GM19452 (cell line): ENCODE results near the gene OCA2.

Source experiments
- ATAC-seq: cut with Tn5 transposase; IDR thresholded peaks from one replicate; pipeline ENCODE4 v1.9.1; 2021; ENCODE audit not compliant: unreplicated experiment

OCA2 gene

DNA sequence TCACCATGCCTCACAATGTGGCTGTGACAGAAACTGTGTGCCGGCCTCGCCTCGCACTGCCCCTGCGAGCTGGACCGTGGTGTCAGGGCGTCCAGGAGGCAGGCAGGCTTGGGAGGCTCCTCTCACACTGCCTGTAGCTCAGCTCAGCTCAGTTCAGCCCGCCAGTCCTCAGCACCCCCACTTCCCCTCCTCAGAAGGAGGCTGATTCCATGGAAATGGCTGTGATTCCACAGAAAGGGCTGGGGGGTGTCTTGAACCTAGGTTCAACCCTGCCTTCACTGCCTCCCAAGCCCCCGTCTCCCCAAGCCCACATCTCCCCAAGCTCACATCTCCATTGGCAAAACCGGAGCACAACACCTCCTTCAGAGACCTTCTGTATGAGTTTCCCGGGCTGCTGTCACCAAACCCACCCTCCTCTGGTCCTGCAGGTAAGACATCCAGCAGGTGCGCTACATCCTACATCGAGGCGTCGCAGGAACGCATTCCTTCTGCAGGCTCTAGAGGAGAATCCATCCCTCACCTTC is 94.0 kb downstream of the OCA2 start:
- no peak for ATAC-seq

GRCh38 chr15:28004143-28005003 is 94.7 kb downstream of the OCA2 start:
- ATAC-seq = no peak

GRCh38 chr15:28003302-28004037 is 95.6 kb downstream of the OCA2 start:
- no peak for ATAC-seq

GRCh38 chr15:28002867-28003266 is 96.2 kb downstream of the OCA2 start:
- ATAC-seq = no peak

- ATAC-seq = no peak
These were observed 96.8 kb downstream of the OCA2 start for GRCh38 chr15:28002136-28002861.

- no peak for ATAC-seq
These were observed 97.5 kb downstream of the OCA2 start for GRCh38 chr15:28001641-28002040.

DNA sequence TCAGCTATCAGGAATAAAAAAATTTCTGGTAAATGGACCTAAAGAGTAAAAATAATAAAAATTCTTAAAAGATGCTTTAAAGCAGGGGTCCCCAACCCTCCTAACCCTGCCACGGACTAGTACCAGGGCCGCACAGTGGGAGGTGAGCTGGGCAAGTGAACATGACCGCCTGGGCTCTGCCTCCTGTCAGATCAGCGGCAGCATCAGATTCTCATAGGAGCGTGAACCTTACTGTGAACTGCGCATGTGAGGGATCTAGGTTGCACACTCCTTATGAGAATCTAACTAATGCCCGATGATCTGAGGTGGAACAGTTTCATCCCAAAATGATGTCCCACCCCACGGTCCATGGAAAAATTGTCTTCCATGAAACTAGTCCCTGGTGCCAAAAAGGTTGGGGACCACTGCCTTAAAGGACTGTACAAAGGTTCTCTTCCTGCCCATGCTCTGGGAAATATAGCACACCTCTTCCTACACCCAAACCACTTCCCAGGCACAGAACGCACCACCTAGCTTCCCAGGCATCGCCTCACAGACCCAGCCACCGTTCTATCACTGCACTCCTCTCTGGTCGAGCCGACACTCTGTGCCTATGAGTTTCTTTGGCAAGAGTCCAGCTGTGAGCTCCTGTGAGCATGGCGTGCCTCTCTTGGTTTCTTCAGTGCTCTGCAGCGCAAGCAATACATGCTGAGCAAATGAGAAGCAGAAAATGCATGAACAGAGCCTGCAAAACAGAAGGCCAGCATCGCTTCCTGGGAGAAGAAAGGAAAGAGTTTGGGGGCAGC is 104.9 kb downstream of the OCA2 start:
- no peak for ATAC-seq

DNA sequence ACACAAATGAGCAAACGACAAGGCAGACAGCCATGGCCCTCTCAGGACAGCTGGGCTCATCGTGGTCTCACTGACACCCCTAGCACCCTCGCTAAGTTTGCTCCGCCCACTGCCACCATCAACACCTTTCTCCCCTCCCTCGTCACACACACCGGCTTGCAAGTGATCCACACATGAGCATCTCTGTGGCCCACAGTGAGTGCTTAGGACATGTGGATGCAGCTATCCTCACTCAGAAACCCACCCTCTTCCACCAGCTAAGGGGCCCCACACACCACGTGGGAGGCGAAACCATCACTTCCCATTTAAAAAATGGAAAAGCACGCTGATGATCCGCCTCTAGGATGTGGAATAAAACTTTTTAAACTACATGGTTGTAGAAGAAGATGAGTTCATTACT is 105.6 kb downstream of the OCA2 start:
- ATAC-seq = no peak

DNA sequence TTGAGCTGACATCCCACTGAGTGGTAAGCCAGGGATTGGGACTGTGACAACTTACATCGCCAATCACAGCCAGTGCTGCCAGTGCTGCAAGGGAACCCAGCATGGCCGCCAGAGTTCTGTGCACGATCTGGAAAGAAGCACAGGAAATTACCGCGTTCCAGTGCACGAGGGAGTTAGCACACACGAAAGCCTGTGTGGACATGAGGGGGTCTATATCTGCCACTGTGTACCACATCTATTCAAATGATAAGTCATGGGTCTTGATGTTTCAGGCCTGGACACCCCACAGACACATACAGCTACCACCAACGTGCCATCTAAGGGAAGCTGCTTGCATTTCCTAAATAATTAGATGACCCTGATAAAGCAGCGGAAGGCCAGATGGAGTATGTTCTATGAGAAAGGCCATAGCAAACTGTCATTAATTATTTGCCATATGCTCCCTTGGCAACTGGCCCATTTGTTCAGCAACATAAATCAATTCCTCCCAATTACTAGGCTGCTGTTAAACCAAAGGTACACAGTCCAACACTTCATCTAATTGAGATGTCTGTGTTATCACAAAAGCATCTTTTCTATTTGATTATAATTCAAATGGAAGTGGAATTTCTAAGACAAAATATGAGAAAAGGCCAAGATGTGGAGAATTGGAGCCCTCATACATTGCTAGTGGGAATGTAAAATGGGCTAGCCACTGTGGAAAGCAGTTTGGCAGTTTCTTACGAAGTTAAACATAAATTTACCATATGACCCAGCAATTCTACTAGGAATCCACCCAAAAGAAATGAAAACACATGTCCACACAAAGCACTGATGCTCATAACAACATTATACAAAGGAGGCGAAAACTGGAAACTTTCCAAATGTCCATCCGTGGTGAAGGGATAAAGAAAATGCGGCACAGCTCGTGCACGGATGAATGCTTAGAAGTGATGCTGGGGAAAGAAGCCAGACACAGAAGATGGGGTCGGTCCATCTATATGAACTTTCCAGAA is 108.3 kb downstream of the OCA2 start:
- no peak for ATAC-seq

GRCh38 chr15:27989838-27990237 is 109.3 kb downstream of the OCA2 start:
- no peak for ATAC-seq

GRCh38 chr15:27989427-27989826 is 109.7 kb downstream of the OCA2 start:
- no peak for ATAC-seq

DNA sequence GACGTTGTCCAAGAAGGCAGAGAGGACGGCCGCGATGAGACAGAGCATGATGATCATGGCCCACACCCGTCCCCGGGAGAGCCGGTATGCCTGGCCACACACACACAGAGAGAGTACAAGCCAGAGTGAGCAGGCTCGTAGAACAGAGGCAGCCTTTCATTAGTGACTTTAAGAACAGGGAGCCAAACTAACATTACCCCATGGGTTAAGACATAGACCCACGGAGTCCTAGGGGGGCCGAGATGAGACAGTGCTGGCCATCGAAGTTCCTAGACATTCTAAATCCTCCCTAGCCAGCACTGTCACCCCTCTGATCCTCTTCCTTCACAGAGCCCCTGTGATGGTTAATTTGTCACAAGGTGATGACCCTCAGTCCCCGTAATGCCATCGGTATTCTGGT is 114.0 kb downstream of the OCA2 start:
- ATAC-seq = no peak

GRCh38 chr15:27983496-27983895 is 115.6 kb downstream of the OCA2 start:
- ATAC-seq = no peak

- ATAC-seq = no peak
These were observed 121.4 kb downstream of the OCA2 start for GRCh38 chr15:27977696-27978095.

GRCh38 chr15:27973886-27974285 is 125.2 kb downstream of the OCA2 start:
- no peak for ATAC-seq

- ATAC-seq = no peak
These were observed 128.3 kb downstream of the OCA2 start for GRCh38 chr15:27970661-27971392.

- no peak for ATAC-seq
These were observed 131.6 kb downstream of the OCA2 start for GRCh38 chr15:27967541-27967940.

GRCh38 chr15:27965546-27965945 is 133.6 kb downstream of the OCA2 start:
- ATAC-seq = no peak

DNA sequence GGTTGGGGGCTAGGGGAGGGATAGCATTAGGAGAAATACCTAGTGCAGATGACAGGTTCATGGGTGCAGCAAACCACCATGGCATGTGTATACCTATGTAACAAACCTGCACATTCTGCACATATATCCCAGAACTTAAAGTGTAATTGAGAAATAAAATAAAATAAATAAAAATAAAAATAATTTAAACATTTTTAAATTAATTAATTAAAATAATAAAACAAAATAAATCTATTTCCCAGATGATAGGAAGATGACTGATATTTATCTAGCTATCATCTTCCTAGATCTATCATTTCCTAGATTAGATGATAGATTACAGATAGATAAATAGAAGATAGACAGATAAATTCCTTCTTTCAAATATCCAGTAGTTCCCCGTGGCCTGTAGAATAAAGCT is 137.3 kb downstream of the OCA2 start:
- ATAC-seq = no peak
